Adrenal gland (tissue), 12 donors: ENCODE measurements around the gene NAA16. TPM values are rescaled to one million over a fixed set of nuclear protein-coding genes. Genes with fewer than 3 reads are reported as not detected.

Experiments used
- DNase-seq, 7 donors: peaks; one replicate each; pipeline ENCODE4 v3.0.0-alpha.2; 2019 to 2020
- H3K27ac ChIP-seq, 5 donors: fragments of 200-600 bp; sonication (generic) in 4 of 5; 1 replicate in 3 of 5; 2 replicates in 2 of 5; pipeline versions ENCODE4 v1.5.1 to v1.8.0; 2016 to 2020; ENCODE audit warnings: mild to moderate bottlenecking in 1 of 5
- H3K27me3 ChIP-seq: fragments of 200-600 bp; 2 replicates; pipeline ENCODE4 v1.8.0; 2021
- H3K36me3 ChIP-seq, 2 donors: fragments of 200-600 bp; replicated peaks in 1 of 2; 1 replicate in 1 of 2; 2 replicates in 1 of 2; pipeline versions ENCODE4 v1.5.1 to v1.8.0; 2018 to 2022
- H3K4me1 ChIP-seq, 2 donors: fragments of 200-600 bp; replicated peaks in 1 of 2; 1 replicate in 1 of 2; 2 replicates in 1 of 2; pipeline versions ENCODE4 v1.5.1 to v1.8.0; 2018 to 2021
- H3K4me3 ChIP-seq, 4 donors: fragments of 200-600 bp; sonication (generic) in 3 of 4; one replicate each; pipeline ENCODE4 v1.5.1; 2016 to 2018
- H3K9me3 ChIP-seq, 3 donors: fragments of 200-600 bp; sonication (generic) in 1 of 3; replicated peaks in 1 of 3; 1 replicate in 2 of 3; 2 replicates in 1 of 3; pipeline versions ENCODE4 v1.5.1 to v1.8.0; 2016 to 2021
- POLR2A ChIP-seq, 2 donors: fragments of 450-650 bp; IDR thresholded peaks; one replicate each; pipeline ENCODE4 v1.6.1; 2017; ENCODE audit warnings: antibody characterized with exemption in 2 of 2, mild to moderate bottlenecking in 2 of 2, moderate library complexity in 1 of 2
- WGBS, 4 donors: extraction: QIAGEN DNeasy Blood & Tissue Kit in 2 of 4; methylation state at CpG; one replicate each; pipeline versions ENCODE4 v1.1.5 to v1.1.7; 2013 to 2017; 5-methylcytosine and 5-hydroxymethylcytosine counted together
- intact Hi-C, 2 donors: fragments of 100-400 bp; cut with DNase I; formaldehyde crosslinking; loops; one replicate each; pipeline versions ENCODE4 v1.14.1 to v1.15.0; 2022 to 2023
- polyA plus RNA-seq, 3 donors: library from polyadenylated mRNA; stranded (reverse); fragments of 200-250 nt in 2 of 3; fragments of 350-450 nt in 1 of 3; fragmentation: Illumina TruSeq in 1 of 3; extraction: RNeasy Lipid Tissue Mini Kit (QIAGEN cat#74804) in 1 of 3; gene quantifications; one replicate each; pipeline ENCODE4 v1.2.3, GENCODE V29; 2013 to 2014
- total RNA-seq, 9 donors: library from RNA; depleted of rRNA in 4 of 9; stranded (reverse); fragments of >200 nt in 4 of 9; fragments of 120-200 nt in 1 of 9; fragmentation: NEBNext Ultra II Directional in 1 of 9; extraction: Animal tissue kit (Norgen Biotek cat#: 25700) in 1 of 9; gene quantifications; one replicate each; pipeline versions ENCODE4 v1.1.0 to v1.2.4, GENCODE V29; 2013 to 2023
- TF ChIP-seq, protein P1 (sequence below), 6 experiments: fragments of 450-650 bp in 4 of 6; fragments of 200-600 bp in 2 of 6; sonication (generic) in 1 of 6; IDR thresholded peaks; 1 replicate in 5 of 6; 2 replicates in 1 of 6; pipeline versions ENCODE4 v1.5.1 to v1.8.0; 2016 to 2021; ENCODE audit warnings: antibody characterized with exemption in 6 of 6, mild to moderate bottlenecking in 2 of 6, moderate library complexity in 1 of 6
- donor health status: healthy with polysubstance abuse.
- donor health status: Bipolar disorder and iron deficiency.
- donor health status: DM: yes; HTN: yes; CAD: no.
- donor health status: DM: no; HTN: no; CAD: no.
- donor health status: DM: no; HTN: no; CAD: no.
- donor health status: DM: yes; HTN: yes; CAD: no.

NAA16 gene
- total and polyA plus RNA-seq, 12 donors = 3.2 to 26.2 (median 16.8) TPM

DNA sequence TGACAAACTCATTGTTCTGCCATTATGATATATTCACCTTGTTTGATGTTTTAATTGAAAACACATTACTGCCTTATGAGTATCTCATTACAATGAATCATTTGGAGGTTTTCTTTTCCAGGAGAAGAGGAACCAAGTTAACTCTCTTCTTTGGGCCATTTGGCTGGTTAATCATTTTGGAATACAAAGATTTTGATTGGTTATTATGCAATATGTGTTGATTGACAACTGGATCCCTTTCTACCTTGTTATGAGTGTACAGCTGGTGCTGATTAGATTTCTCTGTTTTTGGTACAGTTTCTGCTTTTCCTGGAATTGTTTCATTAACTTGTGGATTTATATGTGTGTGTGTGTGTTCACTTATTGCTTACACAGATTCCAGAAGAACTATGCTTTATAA is 97.1 kb downstream of the NAA16 start:
- DNase-seq = no peak
- Histone ChIP-seq H3K9me3 (no peaks in the 10 kb centered on the region), H3K36me3 (no peaks in the 10 kb centered on the region), H3K27ac (no peak overlapping the region), H3K4me1 (no peaks in the 10 kb centered on the region), H3K4me3 (no peak overlapping the region), H3K27me3 (no peaks in the 10 kb centered on the region)
- TF ChIP-seq POLR2A (IDR thresholded peaks at IDR 0.05) = no peak
- TF ChIP-seq, protein P1, sequence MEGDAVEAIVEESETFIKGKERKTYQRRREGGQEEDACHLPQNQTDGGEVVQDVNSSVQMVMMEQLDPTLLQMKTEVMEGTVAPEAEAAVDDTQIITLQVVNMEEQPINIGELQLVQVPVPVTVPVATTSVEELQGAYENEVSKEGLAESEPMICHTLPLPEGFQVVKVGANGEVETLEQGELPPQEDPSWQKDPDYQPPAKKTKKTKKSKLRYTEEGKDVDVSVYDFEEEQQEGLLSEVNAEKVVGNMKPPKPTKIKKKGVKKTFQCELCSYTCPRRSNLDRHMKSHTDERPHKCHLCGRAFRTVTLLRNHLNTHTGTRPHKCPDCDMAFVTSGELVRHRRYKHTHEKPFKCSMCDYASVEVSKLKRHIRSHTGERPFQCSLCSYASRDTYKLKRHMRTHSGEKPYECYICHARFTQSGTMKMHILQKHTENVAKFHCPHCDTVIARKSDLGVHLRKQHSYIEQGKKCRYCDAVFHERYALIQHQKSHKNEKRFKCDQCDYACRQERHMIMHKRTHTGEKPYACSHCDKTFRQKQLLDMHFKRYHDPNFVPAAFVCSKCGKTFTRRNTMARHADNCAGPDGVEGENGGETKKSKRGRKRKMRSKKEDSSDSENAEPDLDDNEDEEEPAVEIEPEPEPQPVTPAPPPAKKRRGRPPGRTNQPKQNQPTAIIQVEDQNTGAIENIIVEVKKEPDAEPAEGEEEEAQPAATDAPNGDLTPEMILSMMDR (IDR thresholded peaks at IDR 0.05) = no peak
- intact Hi-C loops = no loop called here

DNA sequence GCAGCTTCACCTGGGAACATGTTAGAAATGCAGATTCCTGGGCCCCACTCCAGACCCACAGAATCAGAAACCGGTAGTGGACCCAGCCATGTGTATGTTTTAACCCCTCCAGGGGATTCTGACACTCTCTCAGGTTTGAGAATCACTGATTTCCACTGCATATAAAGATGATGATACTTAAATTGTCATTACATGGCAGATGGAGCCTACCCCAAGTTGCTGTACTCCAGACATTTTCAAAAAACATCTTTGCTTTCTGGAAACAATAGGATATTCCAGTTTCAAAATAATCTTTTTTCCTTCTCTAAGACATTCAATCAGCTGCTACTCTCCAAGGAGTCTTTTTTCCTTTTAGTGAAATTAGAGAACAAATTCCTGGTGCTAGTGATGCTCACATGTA is 97.7 kb downstream of the NAA16 start:
- no peaks in the 10 kb centered on the region for H3K4me1 ChIP-seq
- no peaks in the 10 kb centered on the region for H3K36me3 ChIP-seq
- 48 to 73% (median 58%) methylated on average over 1 of the region's 1 CpG for WGBS, 4 donors
- no peak overlapping the region for H3K27ac ChIP-seq
- no peak overlapping the region for H3K4me3 ChIP-seq
- H3K27me3 ChIP-seq = no peaks in the 10 kb centered on the region
- intact Hi-C loops = no loop called here
- DNase-seq = no peak
- no peak for TF ChIP-seq POLR2A (IDR thresholded peaks at IDR 0.05)
- TF ChIP-seq, protein P1 (IDR thresholded peaks at IDR 0.05) = no peak
- H3K9me3 ChIP-seq = no peaks in the 10 kb centered on the region

DNA sequence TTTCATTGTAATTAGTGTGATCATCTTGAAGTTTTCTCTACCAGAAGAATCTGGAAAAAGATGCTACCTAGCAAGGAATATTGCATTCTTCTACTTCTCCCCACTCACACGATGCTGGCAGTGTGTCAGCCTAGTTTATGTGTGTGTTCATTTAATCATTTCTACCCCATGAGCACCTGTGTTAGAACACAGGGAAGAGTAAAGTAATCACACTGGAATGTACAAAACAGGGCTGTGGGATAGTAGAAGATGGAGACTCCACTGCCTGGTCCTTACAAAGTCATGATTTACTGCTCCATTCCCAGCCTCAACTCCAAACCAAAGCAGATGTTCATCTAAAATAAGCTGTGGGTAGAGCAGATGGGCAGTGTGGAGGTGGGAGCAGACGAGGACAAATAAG is 98.5 kb downstream of the NAA16 start:
- DNase-seq = no peak
- TF ChIP-seq POLR2A (IDR thresholded peaks at IDR 0.05) = no peak
- TF ChIP-seq, protein P1 (IDR thresholded peaks at IDR 0.05) = no peak
- Histone ChIP-seq H3K4me1 (no peaks in the 10 kb centered on the region), H3K36me3 (no peaks in the 10 kb centered on the region), H3K27me3 (no peaks in the 10 kb centered on the region), H3K4me3 (no peak overlapping the region), H3K27ac (no peak overlapping the region), H3K9me3 (no peaks in the 10 kb centered on the region)
- WGBS, 4 donors = 69 to 78% (median 70%) methylated on average over 2 of the region's 2 CpGs
- intact Hi-C loops = loop anchor here in 1 of 2 donors (10.0 kb wide), 1 partner anchor 705 kb away; no protein-coding TSS in a partner anchor

DNA sequence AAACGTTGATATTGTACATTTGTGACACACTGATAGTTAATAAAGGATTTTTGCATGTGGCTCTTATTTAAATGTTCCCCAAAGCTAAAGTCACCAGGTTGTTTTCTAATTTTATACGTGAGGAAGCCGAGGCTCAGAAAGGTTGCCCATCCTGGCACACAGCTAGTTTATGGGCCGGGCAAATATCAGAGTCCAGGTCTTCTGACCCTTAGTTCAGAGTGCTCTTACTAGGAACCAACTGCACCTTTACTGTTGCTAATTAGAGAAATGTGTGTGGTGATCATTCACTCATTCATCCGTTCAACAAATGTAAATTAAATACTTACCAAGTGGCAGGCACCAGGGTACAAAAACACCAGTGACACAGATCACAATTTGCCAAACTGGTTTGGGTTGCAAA is 100.0 kb downstream of the NAA16 start:
- 80 to 86% (median 85%) methylated on average over 5 of the region's 5 CpGs for WGBS, 4 donors
- intact Hi-C loops = loop anchor here in 1 of 2 donors (10.0 kb wide), 1 partner anchor 704 kb away; no protein-coding TSS in a partner anchor
- Histone ChIP-seq H3K9me3 (no peaks in the 10 kb centered on the region), H3K4me1 (no peaks in the 10 kb centered on the region), H3K36me3 (no peaks in the 10 kb centered on the region), H3K4me3 (no peak overlapping the region), H3K27me3 (no peaks in the 10 kb centered on the region), H3K27ac (no peak overlapping the region)
- TF ChIP-seq, protein P1 (IDR thresholded peaks at IDR 0.05) = no peak
- no peak for TF ChIP-seq POLR2A (IDR thresholded peaks at IDR 0.05)
- DNase-seq = no peak
